SK-MEL-5 (cell line): Measurements from ENCODE around the gene NLRC4. TPM values are rescaled to one million over a fixed set of nuclear protein-coding genes. Genes with fewer than 3 reads are reported as not detected.
A peak's percentile ranks its signal among the peaks of the same experiment; 100 is the strongest.
"Not testable (repeated sequence)": the region's sequence is repeated elsewhere in the genome, so short reads cannot be mapped to it uniquely, and the experiment has no call there.

Experiments
- DNase-seq: peaks from one replicate; pipeline ENCODE4 v3.0.0-alpha.2; 2016; ENCODE audit warnings: low read depth, low spot score
- in situ Hi-C: cut with HindIII; loops from 2 replicates; pipeline ENCODE4 v1.10.0; 2016; ENCODE audit warnings: low sequenced_read_pairs, high pct_unique_total_duplicates, low pct_unique_long_range_greater_than_20kb
- total RNA-seq: library from RNA; depleted of rRNA; stranded (reverse); fragments of >200 nt; shearing (Covaris generic); gene quantifications from 2 replicates; pipeline ENCODE4 v1.2.3, GENCODE V29; 2014

Gene NLRC4
- total RNA-seq, 1 experiment from 2014 or later: 0.03 TPM

GRCh38 chr2:32250290-32250689 is 14.4 kb downstream of the NLRC4 start:
- in situ Hi-C loops: no loop called here

GRCh38 chr2:32249731-32250236 is 14.9 kb downstream of the NLRC4 start:
- in situ Hi-C loops: no loop called here
- DNase-seq: no peak

More at GRCh38 chr2:32250290-32250689, 14.4 kb downstream of the NLRC4 start:
- DNase-seq: no peak

GRCh38 chr2:32248299-32248698 is 16.4 kb downstream of the NLRC4 start:
- no peak for DNase-seq
- in situ Hi-C loops: no loop called here

- DNase-seq: no peak
- in situ Hi-C loops: no loop called here
Observed at GRCh38 chr2:32246911-32247310, 17.8 kb downstream of the NLRC4 start.

GRCh38 chr2:32242331-32242730 is 22.4 kb downstream of the NLRC4 start:
- DNase-seq: no peak
- in situ Hi-C loops: no loop called here

GRCh38 chr2:32237996-32238395 is 26.7 kb downstream of the NLRC4 start:
- in situ Hi-C loops: no loop called here
- no peak for DNase-seq

GRCh38 chr2:32237488-32237887 is 27.2 kb downstream of the NLRC4 start:
- in situ Hi-C loops: no loop called here

GRCh38 chr2:32235315-32235714 is 29.4 kb downstream of the NLRC4 start:
- in situ Hi-C loops: no loop called here
- DNase-seq: peak; percentile 90

More at GRCh38 chr2:32237488-32237887, 27.2 kb downstream of the NLRC4 start:
- DNase-seq: no peak

GRCh38 chr2:32231959-32232358 is 32.7 kb downstream of the NLRC4 start:
- in situ Hi-C loops: no loop called here
- DNase-seq: no peak

GRCh38 chr2:32229635-32230034 is 35.1 kb downstream of the NLRC4 start:
- in situ Hi-C loops: no loop called here
- no peak for DNase-seq

- no peak for DNase-seq
- in situ Hi-C loops: no loop called here
Observed at GRCh38 chr2:32228181-32228580, 36.5 kb downstream of the NLRC4 start.

GRCh38 chr2:32227492-32227891 is 37.2 kb downstream of the NLRC4 start:
- in situ Hi-C loops: no loop called here
- no peak for DNase-seq

GRCh38 chr2:32222966-32223365 is 41.7 kb downstream of the NLRC4 start:
- in situ Hi-C loops: no loop called here

GRCh38 chr2:32220445-32220844 is 44.2 kb downstream of the NLRC4 start:
- DNase-seq: no peak
- in situ Hi-C loops: no loop called here

More at GRCh38 chr2:32222966-32223365, 41.7 kb downstream of the NLRC4 start:
- DNase-seq: no peak

GRCh38 chr2:32212295-32212694 is 52.4 kb downstream of the NLRC4 start:
- in situ Hi-C loops: no loop called here

GRCh38 chr2:32210767-32211408 is 53.8 kb downstream of the NLRC4 start:
- in situ Hi-C loops: no loop called here

More at GRCh38 chr2:32212295-32212694, 52.4 kb downstream of the NLRC4 start:
- DNase-seq: peak; percentile 41

GRCh38 chr2:32203428-32203827 is 61.3 kb downstream of the NLRC4 start:
- in situ Hi-C loops, DNase-seq: not testable (repeated sequence)

More at GRCh38 chr2:32210767-32211408, 53.8 kb downstream of the NLRC4 start:
- DNase-seq: no peak

GRCh38 chr2:32200814-32201213 is 63.9 kb downstream of the NLRC4 start:
- no peak for DNase-seq
- in situ Hi-C loops: no loop called here

- DNase-seq: no peak
- in situ Hi-C loops: no loop called here
Observed at GRCh38 chr2:32192418-32192817, 72.3 kb downstream of the NLRC4 start.
